RWPE2 (cell line): ENCODE data around the gene L1CAM.

Experiments used
- ATAC-seq: fragments of 200-7000 bp; cut with Tn5 transposase; 3 replicates; pipeline ENCODE4 v1.9.1; 2021; ENCODE audit warnings: low read depth
- DNase-seq: peaks from one replicate; pipeline ENCODE4 v3.0.0-alpha.2; 2020; ENCODE audit warnings: low spot score
- H3K27ac ChIP-seq: fragments of 450-650 bp; 2 replicates; pipeline ENCODE4 v1.5.1; 2017; ENCODE audit warnings: mild to moderate bottlenecking; ENCODE audit not compliant: poor library complexity, severe bottlenecking
- H3K27me3 ChIP-seq: fragments of 250-450 bp; sonication (Bioruptor Pico); 2 replicates; pipeline ENCODE4 v1.5.1; 2021; ENCODE audit warnings: mild to moderate bottlenecking, moderate library complexity; ENCODE audit not compliant: insufficient read depth, poor library complexity, severe bottlenecking
- H3K36me3 ChIP-seq: fragments of 250-450 bp; sonication (Bioruptor Pico); 2 replicates; pipeline ENCODE4 v1.5.1; 2020; ENCODE audit warnings: low read depth, mild to moderate bottlenecking, moderate library complexity
- H3K4me1 ChIP-seq: fragments of 250-450 bp; sonication (Bioruptor Pico); 2 replicates; pipeline ENCODE4 v1.5.1; 2021; ENCODE audit warnings: mild to moderate bottlenecking, moderate library complexity; ENCODE audit not compliant: insufficient read depth, poor library complexity, severe bottlenecking
- H3K4me3 ChIP-seq: fragments of 250-450 bp; sonication (Bioruptor Pico); 2 replicates; pipeline ENCODE4 v1.5.1; 2021; ENCODE audit warnings: mild to moderate bottlenecking, moderate library complexity; ENCODE audit not compliant: severe bottlenecking
- H3K9me3 ChIP-seq: fragments of 250-450 bp; sonication (Bioruptor Pico); 2 replicates; pipeline ENCODE4 v1.5.1; 2021; ENCODE audit warnings: mild to moderate bottlenecking, moderate library complexity; ENCODE audit not compliant: severe bottlenecking
- TF ChIP-seq, protein P1 (sequence below): fragments of 450-650 bp; IDR thresholded peaks from one replicate; pipeline ENCODE4 v1.5.1; 2017; ENCODE audit warnings: mild to moderate bottlenecking, moderate library complexity; ENCODE audit not compliant: poor library complexity, severe bottlenecking

The L1CAM gene

GRCh38 chrX:153930011-153930910 is 44.3 kb upstream of the L1CAM start:
- DNase-seq (no peak), ATAC-seq (no peak)
- H3K27ac ChIP-seq = no peak overlapping the region
- H3K27me3 ChIP-seq = no peaks in the 10 kb centered on the region
- no peaks in the 10 kb centered on the region for H3K4me1 ChIP-seq
- TF ChIP-seq, protein P1, sequence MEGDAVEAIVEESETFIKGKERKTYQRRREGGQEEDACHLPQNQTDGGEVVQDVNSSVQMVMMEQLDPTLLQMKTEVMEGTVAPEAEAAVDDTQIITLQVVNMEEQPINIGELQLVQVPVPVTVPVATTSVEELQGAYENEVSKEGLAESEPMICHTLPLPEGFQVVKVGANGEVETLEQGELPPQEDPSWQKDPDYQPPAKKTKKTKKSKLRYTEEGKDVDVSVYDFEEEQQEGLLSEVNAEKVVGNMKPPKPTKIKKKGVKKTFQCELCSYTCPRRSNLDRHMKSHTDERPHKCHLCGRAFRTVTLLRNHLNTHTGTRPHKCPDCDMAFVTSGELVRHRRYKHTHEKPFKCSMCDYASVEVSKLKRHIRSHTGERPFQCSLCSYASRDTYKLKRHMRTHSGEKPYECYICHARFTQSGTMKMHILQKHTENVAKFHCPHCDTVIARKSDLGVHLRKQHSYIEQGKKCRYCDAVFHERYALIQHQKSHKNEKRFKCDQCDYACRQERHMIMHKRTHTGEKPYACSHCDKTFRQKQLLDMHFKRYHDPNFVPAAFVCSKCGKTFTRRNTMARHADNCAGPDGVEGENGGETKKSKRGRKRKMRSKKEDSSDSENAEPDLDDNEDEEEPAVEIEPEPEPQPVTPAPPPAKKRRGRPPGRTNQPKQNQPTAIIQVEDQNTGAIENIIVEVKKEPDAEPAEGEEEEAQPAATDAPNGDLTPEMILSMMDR = no peak
- H3K9me3 ChIP-seq = no peaks in the 10 kb centered on the region
- H3K36me3 ChIP-seq = peaks cover 12% of the 10 kb centered on the region
- no peak overlapping the region for H3K4me3 ChIP-seq

GRCh38 chrX:153929576-153929975 is 43.6 kb upstream of the L1CAM start:
- TF ChIP-seq, protein P1 = no peak
- DNase-seq (no peak), ATAC-seq (no peak)
- Histone ChIP-seq H3K9me3 (no peaks in the 10 kb centered on the region), H3K27ac (no peak overlapping the region), H3K4me3 (no peak overlapping the region), H3K27me3 (no peaks in the 10 kb centered on the region), H3K4me1 (no peaks in the 10 kb centered on the region), H3K36me3 (peaks cover 12% of the 10 kb centered on the region)

DNA sequence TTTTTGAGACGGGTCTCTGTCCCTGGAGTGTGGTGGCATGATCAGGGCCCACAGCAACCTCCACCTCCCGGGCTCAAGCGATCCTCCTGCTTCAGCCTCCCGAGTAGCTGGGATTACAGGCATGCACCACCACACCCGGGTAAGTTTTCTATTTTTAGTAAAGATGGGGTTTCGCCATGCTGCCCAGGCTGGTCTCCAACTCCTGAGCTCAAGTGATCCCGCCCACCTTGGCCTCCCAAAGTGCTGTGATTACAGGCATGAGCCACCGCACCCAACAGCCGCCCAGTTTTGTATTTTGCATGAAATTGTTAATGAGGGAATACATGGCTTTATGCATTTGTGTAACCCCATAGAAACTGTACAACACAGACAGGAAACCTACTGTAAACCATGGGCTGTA is 42.9 kb upstream of the L1CAM start:
- DNase-seq = no peak
- TF ChIP-seq, protein P1 = no peak
- H3K27me3 ChIP-seq = no peaks in the 10 kb centered on the region
- no peak overlapping the region for H3K4me3 ChIP-seq
- peaks cover 11% of the 10 kb centered on the region for H3K36me3 ChIP-seq
- no peaks in the 10 kb centered on the region for H3K4me1 ChIP-seq
- no peak for ATAC-seq
- H3K9me3 ChIP-seq = no peaks in the 10 kb centered on the region
- H3K27ac ChIP-seq = peak overlapping the region; percentile 91

DNA sequence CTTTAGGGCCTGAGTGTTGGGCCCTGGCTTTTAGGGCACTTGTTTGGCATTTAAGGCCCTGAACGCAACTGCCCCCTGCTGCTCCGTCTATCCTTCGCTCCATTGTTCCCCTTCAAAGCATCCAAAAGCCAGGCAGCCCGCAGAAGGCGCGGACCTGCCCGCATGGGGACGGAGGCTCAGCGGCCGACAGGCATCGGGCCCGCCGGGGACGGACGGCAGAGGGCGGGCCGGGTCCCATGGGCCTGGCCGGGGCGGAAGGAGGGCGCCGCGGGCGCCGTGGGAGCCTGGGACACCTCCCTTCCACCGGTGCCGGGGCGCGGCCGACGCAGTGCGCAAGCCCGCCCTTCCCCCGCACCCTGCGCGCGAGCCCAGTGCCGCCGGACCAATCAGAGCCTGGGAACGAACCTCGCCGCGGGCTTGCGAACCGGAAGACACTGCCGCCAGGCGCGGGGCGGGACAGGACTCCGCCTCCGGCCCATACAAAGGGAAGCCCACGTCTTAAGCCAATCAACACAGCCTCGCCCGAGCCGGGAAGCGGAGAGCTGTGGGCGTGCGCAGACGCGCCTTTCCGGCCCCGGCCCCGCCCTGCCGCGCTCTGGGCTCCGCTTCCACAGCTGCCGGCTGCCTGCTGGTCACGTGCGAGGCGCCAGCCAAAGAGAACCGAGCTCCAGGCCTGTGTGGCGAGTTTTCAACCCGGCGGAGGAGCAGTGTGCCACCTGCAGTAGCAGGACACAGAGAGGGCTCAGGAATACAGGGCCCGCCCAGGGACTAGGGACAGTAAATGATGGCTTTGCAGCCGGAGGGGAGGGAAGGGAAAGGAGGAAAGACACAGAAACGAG is 42.2 kb upstream of the L1CAM start:
- ATAC-seq = peak; percentile 91
- H3K9me3 ChIP-seq = no peaks in the 10 kb centered on the region
- peak overlapping the region; percentile 91 for H3K27ac ChIP-seq
- H3K27me3 ChIP-seq = no peaks in the 10 kb centered on the region
- peaks cover 4% of the 10 kb centered on the region for H3K36me3 ChIP-seq
- peak overlapping the region; percentile 63 for H3K4me3 ChIP-seq
- H3K4me1 ChIP-seq = no peaks in the 10 kb centered on the region
- peak; percentile 94 for DNase-seq
- TF ChIP-seq, protein P1 = peak; percentile 11
